Superior temporal gyrus (tissue), 1 donor: ENCODE measurements around the gene HLCS.

Source experiments
- DNase-seq: peaks from one replicate; pipeline ENCODE4 v3.0.0-alpha.2; 2016; ENCODE audit errors: extremely low spot score

Gene HLCS

GRCh38 chr21:36915014-36915695, 51.3 kb downstream of the HLCS start:
- no peak for DNase-seq

GRCh38 chr21:36914244-36915013, 52.0 kb downstream of the HLCS start:
- no peak for DNase-seq

DNA sequence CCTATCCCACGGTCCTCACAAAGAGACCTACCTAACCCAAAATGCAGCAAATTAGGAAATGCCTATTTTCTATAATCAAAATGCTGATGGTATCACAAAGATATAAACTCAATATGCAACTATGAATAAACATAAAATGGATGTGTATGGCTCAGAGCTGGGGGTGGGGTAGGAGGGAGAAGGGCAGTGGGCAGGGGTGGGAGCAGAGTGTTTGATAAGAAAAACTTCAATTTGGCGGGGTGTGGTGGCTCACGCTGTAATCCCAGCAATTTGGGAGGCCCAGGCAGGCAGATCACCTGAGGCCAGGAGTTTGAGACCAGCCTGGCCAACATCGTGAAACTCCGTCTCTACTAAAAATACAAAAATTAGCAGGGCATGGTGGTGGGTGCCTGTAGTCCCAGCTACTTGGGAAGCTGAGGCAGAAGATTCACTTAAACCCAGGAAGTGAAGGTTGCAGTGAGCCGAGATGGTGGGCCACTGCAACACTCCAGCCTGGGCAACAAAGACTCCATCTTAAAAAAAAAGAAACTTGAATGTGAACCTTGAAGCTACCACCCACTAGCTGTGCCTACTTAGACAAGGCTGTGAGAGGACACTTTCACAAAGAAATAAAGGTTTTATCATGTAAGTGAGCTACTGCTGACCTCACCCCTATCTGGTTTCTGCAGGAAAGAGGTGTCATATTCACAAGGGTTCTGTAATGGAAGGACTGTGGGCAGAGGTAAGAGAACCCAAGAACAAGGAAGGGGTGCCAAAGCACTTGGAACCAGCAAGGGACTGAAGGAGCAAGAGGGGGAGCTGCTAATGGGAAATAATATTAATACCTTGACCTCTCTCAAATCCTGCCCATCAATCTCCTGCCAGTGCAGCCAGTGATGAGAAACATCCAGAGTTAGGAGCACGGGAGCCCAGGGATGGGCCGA, 53.0 kb downstream of the HLCS start:
- DNase-seq, result no peak

DNA sequence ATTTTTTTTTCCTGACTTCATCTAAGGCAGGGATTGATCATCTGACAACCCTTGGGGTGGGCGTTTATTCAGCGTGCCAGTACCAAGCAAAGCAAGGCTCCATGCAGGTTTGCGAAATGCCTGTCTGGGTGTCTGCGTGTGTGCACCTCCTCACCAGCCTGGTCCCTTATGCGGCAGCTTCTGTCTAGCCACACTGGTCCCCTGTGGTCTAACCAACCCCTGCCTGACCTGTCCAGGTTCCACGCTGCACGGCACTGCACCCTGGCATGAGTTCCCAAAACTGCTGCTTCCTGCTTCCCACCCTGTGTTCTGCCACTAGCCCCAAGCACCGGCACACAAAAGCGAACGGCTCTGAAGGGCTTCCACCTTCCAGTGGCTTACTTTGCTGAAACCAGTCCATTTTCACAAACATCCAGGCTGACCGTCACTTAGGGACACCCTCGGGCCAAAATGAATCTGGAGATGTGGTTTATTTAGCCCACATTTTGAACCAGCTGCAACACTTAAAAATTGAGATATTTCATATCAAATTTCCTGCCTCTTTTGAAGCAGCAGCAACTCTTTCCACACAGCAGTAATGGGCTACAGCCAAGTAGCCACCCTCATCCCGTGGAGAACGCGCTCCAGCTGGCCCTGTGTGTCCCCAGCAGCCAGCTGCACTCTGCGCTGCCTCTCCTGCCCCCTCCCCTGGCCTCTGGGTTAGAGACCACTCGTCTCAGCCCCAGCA, 55.7 kb downstream of the HLCS start:
- DNase-seq, result no peak

- DNase-seq, result no peak
Observed at GRCh38 chr21:36909901-36910561, 56.4 kb downstream of the HLCS start.

DNA sequence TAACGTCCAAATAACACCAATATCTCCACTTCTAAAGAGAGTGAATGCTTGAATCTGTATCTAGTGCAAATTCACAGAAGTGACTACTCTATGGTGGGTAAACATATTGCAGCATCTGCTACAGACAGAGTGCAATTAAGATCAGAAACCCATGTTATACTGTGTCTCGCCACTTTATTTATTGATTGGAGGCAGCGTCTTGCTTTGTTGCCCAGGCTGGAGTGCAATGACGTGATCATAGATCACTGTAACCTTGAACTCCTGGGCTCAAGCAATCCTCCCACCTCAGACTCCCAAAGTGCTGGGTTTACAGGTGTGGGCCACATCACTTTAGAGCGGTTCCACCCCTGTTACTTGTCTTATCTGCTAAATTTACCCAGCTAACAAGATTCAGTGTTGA, 57.0 kb downstream of the HLCS start:
- DNase-seq, result no peak

- DNase-seq, result no peak
Observed at GRCh38 chr21:36908260-36908908, 58.1 kb downstream of the HLCS start.

- no peak for DNase-seq
Observed at GRCh38 chr21:36904093-36904666, 62.3 kb downstream of the HLCS start.

DNA sequence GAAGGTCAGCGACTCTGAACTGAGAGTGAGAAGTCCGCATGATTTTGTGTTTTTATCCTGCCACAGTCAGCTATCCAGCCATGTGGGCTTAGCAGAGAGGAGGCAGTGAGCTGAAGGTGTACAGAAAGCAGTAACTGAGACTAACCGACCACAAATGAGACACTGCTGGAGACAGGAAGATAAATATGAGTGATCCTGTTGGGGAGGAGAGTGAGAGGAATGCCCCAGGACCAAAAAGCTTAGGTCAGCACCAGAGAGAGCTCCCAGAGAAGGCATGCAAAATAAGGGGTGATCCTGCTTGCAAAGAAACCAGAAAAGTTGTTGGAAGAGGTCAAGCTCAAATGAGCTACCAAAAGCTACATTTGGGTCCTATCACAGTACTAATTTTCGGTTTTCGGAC, 63.7 kb downstream of the HLCS start:
- DNase-seq, result no peak

- DNase-seq, result no peak
Observed at GRCh38 chr21:36902331-36902730, 64.1 kb downstream of the HLCS start.

- no peak for DNase-seq
Observed at GRCh38 chr21:36901575-36901974, 64.9 kb downstream of the HLCS start.

DNA sequence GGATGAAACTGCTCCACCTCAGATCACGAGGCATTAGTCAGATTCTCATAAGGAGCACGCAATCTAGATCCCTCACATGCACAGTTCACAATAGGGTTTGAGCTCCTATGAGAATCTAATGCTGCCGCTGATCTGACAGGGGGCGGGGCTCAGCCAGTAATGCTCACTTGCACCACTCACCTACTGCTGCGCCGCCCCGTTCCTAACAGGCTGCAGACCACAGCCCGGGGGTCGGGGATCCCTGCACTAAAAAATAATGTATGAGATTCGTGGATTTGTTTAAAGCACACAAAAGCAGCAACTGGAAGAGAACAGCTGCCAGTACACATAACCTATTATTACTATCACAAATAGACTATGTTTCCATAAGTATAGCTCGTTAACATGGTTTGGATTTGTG, 72.9 kb downstream of the HLCS start:
- DNase-seq, result no peak

- DNase-seq, result no peak
Observed at GRCh38 chr21:36892201-36892600, 74.3 kb downstream of the HLCS start.

GRCh38 chr21:36891692-36892091, 74.8 kb downstream of the HLCS start:
- DNase-seq, result no peak

DNA sequence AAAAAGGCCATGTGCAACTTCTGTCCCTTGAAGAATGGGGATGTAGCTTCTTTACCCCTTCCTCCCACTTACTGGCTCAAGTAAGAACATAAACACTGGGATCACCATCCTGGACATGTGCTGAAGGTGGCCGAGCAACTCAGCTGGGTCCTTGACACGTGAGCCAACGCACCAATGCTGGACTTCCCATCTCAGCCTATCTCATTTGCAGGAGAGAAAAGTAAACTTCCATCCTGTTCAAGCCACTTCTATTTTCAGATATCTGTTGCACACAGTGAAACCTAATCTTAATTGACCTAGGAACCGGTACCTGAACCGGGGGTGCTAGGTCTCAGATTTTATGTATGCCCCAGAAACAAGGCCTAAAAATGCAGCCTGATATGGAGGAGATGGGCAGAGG, 75.3 kb downstream of the HLCS start:
- DNase-seq, result no peak

GRCh38 chr21:36890086-36890485, 76.4 kb downstream of the HLCS start:
- DNase-seq, result no peak

DNA sequence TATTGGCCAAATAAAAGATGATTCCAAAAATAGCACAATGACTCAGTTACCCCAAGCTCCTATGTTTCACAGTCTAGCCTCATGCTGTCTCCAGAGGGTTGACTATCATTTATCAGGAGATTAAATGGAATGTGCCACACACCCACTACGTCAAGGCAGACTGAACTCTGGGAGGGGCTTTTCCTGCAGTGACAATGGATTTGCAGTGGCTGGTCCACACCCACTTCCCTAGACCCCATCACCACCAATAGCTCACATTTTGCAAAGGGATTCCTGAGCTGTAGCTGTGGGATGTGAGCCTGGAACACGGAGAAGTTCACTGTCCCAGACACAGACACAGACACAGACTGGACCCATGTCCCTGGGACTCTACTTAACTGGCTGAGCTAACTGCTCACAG, 77.1 kb downstream of the HLCS start:
- no peak for DNase-seq

- DNase-seq, result no peak
Observed at GRCh38 chr21:36888466-36888865, 78.0 kb downstream of the HLCS start.

GRCh38 chr21:36887963-36888362, 78.5 kb downstream of the HLCS start:
- DNase-seq, result no peak
